ENCODE measurements around the gene BMI1.
A peak's percentile ranks its signal among the peaks of the same experiment; 100 is the strongest.
"Not testable (repeated sequence)": the region's sequence is repeated elsewhere in the genome, so short reads cannot be mapped to it uniquely, and the experiment has no call there.

BMI1 gene

GRCh38 chr10:22320591-22321155 is at the start of gene BMI1:
Gene BMI1, plus strand, starts transcription at chr10:22321099. Its CDS starts 5,351 bp downstream, at chr10:22326450.
- DNase-seq (ENCODE audit: extremely low spot score, insufficient read length, low read depth) = no peak
- FAIRE-seq = no peak

- DNase-seq (ENCODE audit: extremely low spot score, insufficient read length, low read depth) (no peak), FAIRE-seq (no peak)
Measured at GRCh38 chr10:22271786-22272185, 49.1 kb upstream of the BMI1 start.

GRCh38 chr10:22278441-22278782 is 42.5 kb upstream of the BMI1 start:
- DNase-seq (ENCODE audit: extremely low spot score, insufficient read length, low read depth) = no peak
- FAIRE-seq = no peak

GRCh38 chr10:22280078-22280477 is 40.8 kb upstream of the BMI1 start:
- DNase-seq (ENCODE audit: extremely low spot score, insufficient read length, low read depth) = no peak
- FAIRE-seq = no peak

- DNase-seq (ENCODE audit: extremely low spot score, insufficient read length, low read depth) (no peak), FAIRE-seq (no peak)
Measured at GRCh38 chr10:22285130-22285529, 35.8 kb upstream of the BMI1 start.

GRCh38 chr10:22293747-22294404 is 27.0 kb upstream of the BMI1 start:
- no peak for FAIRE-seq
- no peak for DNase-seq (ENCODE audit: extremely low spot score, insufficient read length, low read depth)

- FAIRE-seq (no peak), DNase-seq (ENCODE audit: extremely low spot score, insufficient read length, low read depth) (no peak)
Measured at GRCh38 chr10:22294694-22295093, 26.2 kb upstream of the BMI1 start.

- FAIRE-seq (no peak), DNase-seq (ENCODE audit: extremely low spot score, insufficient read length, low read depth) (no peak)
Measured at GRCh38 chr10:22301193-22301592, 19.7 kb upstream of the BMI1 start.

- DNase-seq (ENCODE audit: extremely low spot score, insufficient read length, low read depth) (no peak), FAIRE-seq (no peak)
Measured at GRCh38 chr10:22303461-22303860, 17.4 kb upstream of the BMI1 start.

- FAIRE-seq = no peak
- no peak for DNase-seq (ENCODE audit: extremely low spot score, insufficient read length, low read depth)
Measured at GRCh38 chr10:22305721-22306120, 15.2 kb upstream of the BMI1 start.

- DNase-seq (ENCODE audit: extremely low spot score, insufficient read length, low read depth) (peak; percentile 29), FAIRE-seq (peak; percentile 74)
Measured at GRCh38 chr10:22308390-22308789, 12.5 kb upstream of the BMI1 start.

GRCh38 chr10:22309180-22310000 is 11.5 kb upstream of the BMI1 start:
- DNase-seq (ENCODE audit: extremely low spot score, insufficient read length, low read depth) = no peak
- FAIRE-seq = no peak

- FAIRE-seq; DNase-seq (ENCODE audit: extremely low spot score, insufficient read length, low read depth): not testable (repeated sequence)
Measured at GRCh38 chr10:22310012-22310411, 10.9 kb upstream of the BMI1 start.

GRCh38 chr10:22310928-22311327 is 10.0 kb upstream of the BMI1 start:
- FAIRE-seq (peak; percentile 12), DNase-seq (ENCODE audit: extremely low spot score, insufficient read length, low read depth) (no peak)

GRCh38 chr10:22314852-22315251 is 6.0 kb upstream of the BMI1 start:
- DNase-seq (ENCODE audit: extremely low spot score, insufficient read length, low read depth) (no peak), FAIRE-seq (peak; percentile 26)

GRCh38 chr10:22315455-22316285 is 5.2 kb upstream of the BMI1 start:
- DNase-seq (ENCODE audit: extremely low spot score, insufficient read length, low read depth) = no peak
- FAIRE-seq = peak; percentile 55

- peak; percentile 86 for FAIRE-seq
- DNase-seq (ENCODE audit: extremely low spot score, insufficient read length, low read depth) = no peak
Measured at GRCh38 chr10:22316286-22317075, 4.4 kb upstream of the BMI1 start, which contains the start of gene COMMD3. Gene COMMD3, plus strand, starts transcription at chr10:22316388. Its CDS starts 30 bp downstream, at chr10:22316418.

GRCh38 chr10:22317076-22317370 is 3.9 kb upstream of the BMI1 start:
- FAIRE-seq = no peak

GRCh38 chr10:22317771-22318565 is 2.9 kb upstream of the BMI1 start:
- DNase-seq (ENCODE audit: extremely low spot score, insufficient read length, low read depth) = no peak
- peak; percentile 59 for FAIRE-seq

More at GRCh38 chr10:22317076-22317370, 3.9 kb upstream of the BMI1 start:
- no peak for DNase-seq (ENCODE audit: extremely low spot score, insufficient read length, low read depth)

All from GM18507 (cell line).